K562 (cell line): ENCODE measurements around the gene PRKCQ. TPM values are rescaled to one million over a fixed set of nuclear protein-coding genes. Genes with fewer than 3 reads are reported as not detected.

Experiments
- ATAC-seq: fragments of 200-7000 bp; cut with Tn5 transposase; 3 replicates; pipeline ENCODE4 v1.9.1; 2020; ENCODE audit warnings: moderate library complexity
- BruUV-seq: library from RNA; stranded (reverse); fragments of 400-500 nt; replicated peaks from 2 replicates; lab custom pipeline; 2021; lab: Mats Ljungman, UMichigan
- CTCF ChIA-PET: fragments of 300-600 bp; formaldehyde crosslinking; extraction: SDS; loops from one replicate; lab custom pipeline; 2021; ENCODE audit warnings: low intra/inter-chr PET ratio; lab: Yijun Ruan, JAX
- POLR2A ChIA-PET: fragments of 300-600, 350-650 bp; sonication (Branson Sonifier 250); formaldehyde crosslinking; extraction: SDS; loops from one replicate; lab custom pipeline; 2021; ENCODE audit warnings: antibody characterized with exemption, inconsistent platforms; lab: Yijun Ruan, JAX
- DNase-seq, 4 experiments: peaks; one replicate each; pipeline versions ENCODE4 v3.0.0 to v3.0.0-alpha.2; 2011 to 2018; ENCODE audit warnings: low spot score in 3 of 4, mixed read lengths in 3 of 4; ENCODE audit errors: extremely low read depth in 1 of 4
- FAIRE-seq: peaks from 2 replicates; lab custom pipeline; 2011; peaks lifted over from hg19 to GRCh38; lab: Jason Lieb, UNC
- H2AFZ ChIP-seq: 2 replicates; pipeline ENCODE4 v1.6.0; 2011; ENCODE audit warnings: low read depth, low read length, control low read depth, inconsistent platforms
- H3K27ac ChIP-seq: fragments of 200-600 bp; 3 replicates; pipeline ENCODE4 v1.8.0; 2011; ENCODE audit warnings: low read depth, mild to moderate bottlenecking, control low read depth, inconsistent platforms, low read length, moderate library complexity, mixed read lengths; ENCODE audit errors: extremely low read depth
- H3K27me3 ChIP-seq, 2 experiments: fragments of 300-600 bp in 1 of 2; 2 replicates in 1 of 2; 3 replicates in 1 of 2; pipeline versions ENCODE4 v1.6.0 to v1.8.0; 2011; ENCODE audit warnings: inconsistent platforms in 2 of 2, low read length in 2 of 2, mild to moderate bottlenecking in 1 of 2, mixed read lengths in 1 of 2, moderate library complexity in 1 of 2; ENCODE audit not compliant: control insufficient read depth in 2 of 2, insufficient read depth in 2 of 2
- H3K36me3 ChIP-seq: fragments of 300-600 bp; 3 replicates; pipeline ENCODE4 v1.8.0; 2011; ENCODE audit warnings: mild to moderate bottlenecking, low read length, inconsistent platforms; ENCODE audit not compliant: control insufficient read depth, insufficient read depth
- H3K4me1 ChIP-seq, 2 experiments: fragments of 200-600 bp in 1 of 2; replicated peaks in 1 of 2; 2 replicates in 1 of 2; 3 replicates in 1 of 2; pipeline versions ENCODE4 v1.5.1 to v1.8.0; 2011; ENCODE audit warnings: inconsistent platforms in 2 of 2, low read length in 2 of 2, mild to moderate bottlenecking in 1 of 2, mixed read lengths in 1 of 2, moderate library complexity in 1 of 2; ENCODE audit not compliant: control insufficient read depth in 2 of 2, insufficient read depth in 2 of 2
- H3K4me2 ChIP-seq: 2 replicates; pipeline ENCODE4 v1.6.1; 2011; ENCODE audit warnings: low read length, control low read depth, inconsistent platforms, mixed read lengths; ENCODE audit not compliant: insufficient read depth
- H3K4me3 ChIP-seq: fragments of 200-600 bp; sonication (generic), shearing (Covaris generic); 2 replicates; pipeline ENCODE4 v1.5.1; 2016; ENCODE audit warnings: control low read depth, inconsistent platforms
- H3K79me2 ChIP-seq: fragments of 200-600 bp; 3 replicates; pipeline ENCODE4 v1.8.0; 2011; ENCODE audit warnings: low read length, inconsistent platforms; ENCODE audit not compliant: control insufficient read depth, insufficient read depth
- H3K9ac ChIP-seq, 2 experiments: 2 replicates each; pipeline versions ENCODE4 v1.6.0 to v1.6.1; 2011; ENCODE audit warnings: low read depth in 2 of 2, low read length in 2 of 2, control low read depth in 1 of 2, inconsistent platforms in 1 of 2, mild to moderate bottlenecking in 1 of 2, mixed read lengths in 1 of 2; ENCODE audit not compliant: insufficient read depth in 1 of 2
- H3K9me1 ChIP-seq: one replicate; pipeline ENCODE4 v1.6.0; 2011; ENCODE audit warnings: inconsistent platforms, mild to moderate bottlenecking, low read length, moderate library complexity; ENCODE audit not compliant: control insufficient read depth, insufficient read depth
- H3K9me3 ChIP-seq: replicated peaks from 2 replicates; pipeline ENCODE4 v1.5.1; 2011; ENCODE audit warnings: low read depth, low read length, inconsistent platforms; ENCODE audit not compliant: control insufficient read depth, insufficient read depth
- H4K20me1 ChIP-seq: replicated peaks from 2 replicates; pipeline ENCODE4 v1.6.1; 2011; ENCODE audit warnings: low read length, inconsistent platforms, mixed read lengths; ENCODE audit not compliant: control insufficient read depth, insufficient read depth
- CBX8 ChIP-seq: fragments of 200-600 bp; sonication (generic); IDR thresholded peaks from 2 replicates; pipeline ENCODE4 v1.6.1; 2012; ENCODE audit warnings: borderline replicate concordance, mixed run types, low read depth, mild to moderate bottlenecking, moderate library complexity, mixed read lengths, low read length, control low read depth, inconsistent platforms; ENCODE audit not compliant: poor library complexity, severe bottlenecking; ENCODE audit errors: extremely low read depth
- GTF2F1 ChIP-seq: IDR thresholded peaks from 2 replicates; pipeline ENCODE4 v1.6.1; 2011; ENCODE audit warnings: low read depth, low read length, improper control_type of control experiment
- GTF3C2 ChIP-seq: IDR thresholded peaks from 3 replicates; pipeline ENCODE4 v1.6.1; 2011; ENCODE audit warnings: borderline replicate concordance, mild to moderate bottlenecking, moderate library complexity; ENCODE audit not compliant: insufficient read length; ENCODE audit errors: extremely low read depth
- HBP1 ChIP-seq: fragments of 450-650 bp; formaldehyde crosslinking; IDR thresholded peaks from 2 replicates; pipeline ENCODE4 v1.4.0; 2022; ENCODE audit warnings: missing genetic modification characterization
- HINFP ChIP-seq: fragments of 450-650 bp; conservative IDR thresholded peaks from 2 replicates; pipeline ENCODE4 v1.6.1; 2016; ENCODE audit warnings: missing genetic modification characterization, low read depth, mild to moderate bottlenecking, control low read depth, missing compliant biosample characterization
- NEUROD1 ChIP-seq: fragments of 150-350 bp; IDR thresholded peaks from 2 replicates; pipeline ENCODE4 v1.6.1; 2014; ENCODE audit warnings: borderline replicate concordance, low read length, low read depth; ENCODE audit not compliant: partially characterized antibody
- NR2C1 ChIP-seq, 2 experiments: fragments of 450-650 bp; IDR thresholded peaks; 2 replicates each; pipeline ENCODE4 v1.6.1; 2017; ENCODE audit warnings: mild to moderate bottlenecking in 2 of 2, antibody characterized with exemption in 1 of 2, inconsistent platforms in 1 of 2, missing compliant biosample characterization in 1 of 2, missing genetic modification characterization in 1 of 2
- U2AF1 ChIP-seq: fragments of 200-400 bp; formaldehyde crosslinking; optimal IDR thresholded peaks from 2 replicates; pipeline ENCODE3; 2017; ENCODE audit warnings: mild to moderate bottlenecking, low read depth, low read length, moderate library complexity
- ZNF436 ChIP-seq: fragments of 250-450, 450-650 bp; sonication (Bioruptor Pico); formaldehyde crosslinking; IDR thresholded peaks from 2 replicates; pipeline ENCODE4 v1.7.0; 2020; ENCODE audit warnings: mild to moderate bottlenecking
- ZNF77 ChIP-seq: fragments of 250-450 bp; sonication (Bioruptor Pico); IDR thresholded peaks from 2 replicates; pipeline ENCODE4 v1.5.0; 2020
- WGBS: fragments of 100-300 bp; shearing (Covaris generic); methylation state at CpG from one replicate; pipeline ENCODE4 v1.1.6; 2016; ENCODE audit warnings: low coverage, mixed read lengths; ENCODE audit not compliant: insufficient coverage; ENCODE audit errors: missing lambda C conversion rate; 5-methylcytosine and 5-hydroxymethylcytosine counted together
- in situ Hi-C: fragments of 300-500 bp; cut with MboI; formaldehyde crosslinking; loops from 4 replicates; pipeline ENCODE4 v1.15.0; 2018; ENCODE audit warnings: inconsistent platforms, mixed read lengths
- intact Hi-C: fragments of 100-400 bp; cut with micrococcal nuclease; formaldehyde crosslinking; loops from 2 replicates; pipeline ENCODE4 v1.14.2; 2022
- polyA plus RNA-seq, 8 experiments: library from polyadenylated mRNA; depleted of rRNA in 4 of 8; stranded (reverse) in 5 of 8; unstranded in 3 of 8; fragments of >200 nt; fragmentation: Nextera tagmentation in 2 of 8; fragmentation: Illumina TruSeq in 1 of 8; extraction: Ambion mirVana in 2 of 8; extraction: Trizol in 1 of 8; gene quantifications; 2 replicates each; pipeline versions ENCODE4 v1.2.1 to v1.2.3, GENCODE V29; 2011 to 2014; ENCODE audit warnings: inconsistent platforms in 1 of 8, missing spikeins in 1 of 8
- total RNA-seq, 7 experiments: library from RNA; depleted of rRNA in 6 of 7; stranded (reverse); fragments of >200 nt in 6 of 7; fragmentation: Illumina TruSeq in 2 of 7; extraction: Trizol in 2 of 7; gene quantifications; 2 replicates each; pipeline versions ENCODE4 v1.2.1 to v1.2.3, GENCODE V29; 2011 to 2021; ENCODE audit warnings: low replicate concordance in 1 of 7

The PRKCQ gene
- total and polyA plus RNA-seq, 9 of the 15 experiments (the other 6 are each of a cell fraction or from before 2014, with no cell fraction given): 4.4 to 23.3 (median 14.6) TPM

GRCh38 chr10:6514180-6514579 is 65.9 kb downstream of the PRKCQ start (continued):
- TF ChIP-seq GTF3C2 (no peak), NR2C1 (IDR thresholded peaks at IDR 0.05) (no peak), NR2C1 (tag; IDR thresholded peaks at IDR 0.05) (no peak), ZNF77 (CRISPR knock-in tag) (no peak)

GRCh38 chr10:6513476-6513875 is 66.6 kb downstream of the PRKCQ start:
- no peak overlapping the region for H3K4me3 ChIP-seq
- no peak for ATAC-seq
- no peak overlapping the region for H3K9ac ChIP-seq
- 55% methylated on average over 3 of the region's 3 CpGs for WGBS
- H3K27ac ChIP-seq: no peak overlapping the region
- no TSS peak for BruUV-seq
- ChIA-PET POLR2A (no interaction called here), CTCF (interaction anchor here (0.7 kb wide), 1 partner anchor 98 kb away, joined by 4 read pairs; no protein-coding TSS in a partner anchor)
- H3K9me1 ChIP-seq: no peaks in the 10 kb centered on the region
- H3K4me2 ChIP-seq: no peak overlapping the region
- H3K36me3 ChIP-seq: peaks cover 26% of the 10 kb centered on the region
- H4K20me1 ChIP-seq: no peaks in the 10 kb centered on the region
- H2AFZ ChIP-seq: no peak overlapping the region
- no peak for DNase-seq
- peaks cover 0 to 21% of the 10 kb centered on the region in 2 experiments; a peak in 4 of 5 replicates for H3K4me1 ChIP-seq
- no peaks in the 10 kb centered on the region for H3K79me2 ChIP-seq
- peaks cover 12% of the 10 kb centered on the region for H3K9me3 ChIP-seq
- intact Hi-C loops (no loop called here), in situ Hi-C loops (no loop called here)
- no peaks in the 10 kb centered on the region; a peak in 1 of 5 replicates for H3K27me3 ChIP-seq
- no peak for FAIRE-seq
- no peak for TF ChIP-seq HINFP
- no peak for TF ChIP-seq ZNF436 (CRISPR knock-in tag)
- no peak for TF ChIP-seq CBX8
- no peak for TF ChIP-seq GTF2F1
- no peak for TF ChIP-seq U2AF1
- TF ChIP-seq NEUROD1: no peak
- TF ChIP-seq HBP1 (CRISPR knock-in tag): no peak
- no peak for TF ChIP-seq GTF3C2
